ENCODE data around the gene PITRM1. TPM values are rescaled to one million over a fixed set of nuclear protein-coding genes. Genes with fewer than 3 reads are reported as not detected.

PITRM1 gene
- total and polyA plus RNA-seq, 9 donors: 46.6 to 107 (median 73.7) TPM

DNA sequence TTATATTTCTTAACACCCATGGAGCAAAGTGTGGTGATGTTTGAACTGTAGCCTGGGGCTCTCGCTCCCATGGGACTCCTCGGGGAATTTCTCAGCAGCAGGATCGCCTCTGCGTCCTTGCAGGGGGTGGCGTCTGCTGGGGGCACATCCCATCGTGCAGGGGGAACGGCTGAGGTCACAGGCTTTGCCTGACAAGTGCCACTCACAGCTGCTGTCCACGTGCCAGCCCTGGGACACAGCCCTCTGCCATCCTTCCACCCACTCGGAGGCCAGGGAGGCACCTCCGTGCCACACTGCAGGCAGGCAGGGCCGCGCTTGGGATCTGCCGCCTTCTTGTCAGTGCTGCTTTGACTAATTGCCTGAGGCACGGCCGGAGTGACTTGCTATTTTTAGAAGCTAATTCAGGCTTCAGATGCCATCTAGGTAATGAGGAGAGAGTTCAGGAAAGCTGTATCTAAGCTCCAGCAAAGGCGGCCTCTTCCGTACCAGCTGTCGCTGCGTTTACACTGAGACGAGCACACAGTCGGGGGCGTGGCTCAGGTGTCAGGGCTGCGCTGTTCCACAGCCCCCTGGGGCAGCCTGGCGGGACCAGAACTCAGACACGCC lies 45.7 kb downstream of the PITRM1 start:
- no peak overlapping the region for H3K4me3 ChIP-seq
- no peaks in the 10 kb centered on the region for H3K36me3 ChIP-seq
- no peaks in the 10 kb centered on the region for H3K27me3 ChIP-seq
- no peak overlapping the region for H3K27ac ChIP-seq
- intact Hi-C loops (cut with DNase I): no loop called here
- TF ChIP-seq POLR2A (IDR thresholded peaks at IDR 0.05) (no peak), EP300 (IDR thresholded peaks at IDR 0.05) (no peak)
- TF ChIP-seq, protein P1, sequence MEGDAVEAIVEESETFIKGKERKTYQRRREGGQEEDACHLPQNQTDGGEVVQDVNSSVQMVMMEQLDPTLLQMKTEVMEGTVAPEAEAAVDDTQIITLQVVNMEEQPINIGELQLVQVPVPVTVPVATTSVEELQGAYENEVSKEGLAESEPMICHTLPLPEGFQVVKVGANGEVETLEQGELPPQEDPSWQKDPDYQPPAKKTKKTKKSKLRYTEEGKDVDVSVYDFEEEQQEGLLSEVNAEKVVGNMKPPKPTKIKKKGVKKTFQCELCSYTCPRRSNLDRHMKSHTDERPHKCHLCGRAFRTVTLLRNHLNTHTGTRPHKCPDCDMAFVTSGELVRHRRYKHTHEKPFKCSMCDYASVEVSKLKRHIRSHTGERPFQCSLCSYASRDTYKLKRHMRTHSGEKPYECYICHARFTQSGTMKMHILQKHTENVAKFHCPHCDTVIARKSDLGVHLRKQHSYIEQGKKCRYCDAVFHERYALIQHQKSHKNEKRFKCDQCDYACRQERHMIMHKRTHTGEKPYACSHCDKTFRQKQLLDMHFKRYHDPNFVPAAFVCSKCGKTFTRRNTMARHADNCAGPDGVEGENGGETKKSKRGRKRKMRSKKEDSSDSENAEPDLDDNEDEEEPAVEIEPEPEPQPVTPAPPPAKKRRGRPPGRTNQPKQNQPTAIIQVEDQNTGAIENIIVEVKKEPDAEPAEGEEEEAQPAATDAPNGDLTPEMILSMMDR (IDR thresholded peaks at IDR 0.05): no peak
- H3K4me1 ChIP-seq (ENCODE audit: insufficient read depth): no peaks in the 10 kb centered on the region
- WGBS, 3 donors: 53 to 65% (median 62%) methylated on average over 25 of the region's 25 CpGs
- no peak for DNase-seq
- no peaks in the 10 kb centered on the region for H3K9me3 ChIP-seq

DNA sequence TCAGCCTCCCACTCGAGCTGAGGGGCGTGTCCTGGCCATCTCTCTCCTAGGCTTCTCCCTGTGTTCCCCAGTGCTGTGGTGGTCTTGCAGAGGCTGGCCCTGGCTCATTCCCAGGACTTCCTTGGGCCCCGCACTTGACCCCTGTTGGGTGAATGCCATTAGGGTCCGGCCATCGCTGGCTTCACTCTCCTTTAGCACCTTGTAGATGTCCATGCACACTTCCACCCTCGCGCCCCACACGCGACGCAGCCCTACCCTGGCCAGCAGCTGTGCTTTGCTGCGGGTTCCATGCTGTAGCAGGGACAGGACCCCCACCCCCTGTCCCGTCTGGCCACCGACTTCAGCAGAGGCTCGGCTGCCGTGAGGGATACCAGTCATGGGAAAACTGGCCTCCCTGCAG lies 46.3 kb downstream of the PITRM1 start:
- intact Hi-C loops (cut with DNase I): no loop called here
- Histone ChIP-seq H3K36me3 (no peaks in the 10 kb centered on the region), H3K27ac (no peak overlapping the region), H3K4me1 (ENCODE audit: insufficient read depth) (no peaks in the 10 kb centered on the region), H3K27me3 (no peaks in the 10 kb centered on the region), H3K4me3 (no peak overlapping the region), H3K9me3 (no peaks in the 10 kb centered on the region)
- TF ChIP-seq EP300 (IDR thresholded peaks at IDR 0.05): no peak
- TF ChIP-seq, protein P1 (IDR thresholded peaks at IDR 0.05): no peak
- TF ChIP-seq POLR2A (IDR thresholded peaks at IDR 0.05): no peak
- 70 to 76% (median 73%) methylated on average over 15 of the region's 15 CpGs for WGBS, 3 donors
- no peak for DNase-seq

DNA sequence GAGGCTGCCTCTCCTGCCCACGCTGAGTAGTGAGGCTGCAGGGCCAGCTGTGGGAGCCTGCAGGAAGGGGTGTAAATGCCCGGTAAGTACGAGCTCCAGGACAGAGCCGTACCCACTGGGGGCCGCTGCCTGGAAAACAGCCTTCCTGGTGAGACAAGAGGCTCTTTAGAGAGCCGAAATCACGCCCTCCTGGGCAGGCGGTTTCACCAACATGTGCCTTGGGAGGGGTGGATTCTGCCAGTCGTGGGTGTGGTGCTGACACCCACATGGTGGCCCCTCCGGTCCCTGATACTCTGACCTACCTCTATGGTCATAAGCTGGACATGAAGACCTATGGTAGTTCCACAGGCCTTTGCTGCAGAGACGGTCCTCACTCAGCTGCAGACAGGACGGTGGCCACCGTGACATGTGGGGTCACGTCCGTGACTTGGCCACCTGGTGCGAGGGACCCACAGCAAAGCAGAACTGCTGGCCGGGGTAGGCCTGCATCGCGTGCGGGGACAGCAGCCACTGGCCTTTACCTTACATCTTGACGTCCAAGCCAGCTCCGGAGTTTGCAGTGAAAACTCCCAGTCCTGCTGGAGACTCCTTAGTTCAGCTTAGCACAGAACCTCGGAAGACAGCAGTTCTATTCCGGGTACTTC lies 46.9 kb downstream of the PITRM1 start:
- H3K9me3 ChIP-seq: no peaks in the 10 kb centered on the region
- no peaks in the 10 kb centered on the region for H3K27me3 ChIP-seq
- no peaks in the 10 kb centered on the region for H3K36me3 ChIP-seq
- DNase-seq: no peak
- H3K27ac ChIP-seq: no peak overlapping the region
- no peak overlapping the region for H3K4me3 ChIP-seq
- TF ChIP-seq, protein P1 (IDR thresholded peaks at IDR 0.05): no peak
- TF ChIP-seq POLR2A (IDR thresholded peaks at IDR 0.05) (no peak), EP300 (IDR thresholded peaks at IDR 0.05) (no peak)
- intact Hi-C loops (cut with DNase I): no loop called here
- WGBS, 3 donors: 79 to 89% (median 84%) methylated on average over 22 to 24 of the region's 24 CpGs
- no peaks in the 10 kb centered on the region for H3K4me1 ChIP-seq (ENCODE audit: insufficient read depth)

DNA sequence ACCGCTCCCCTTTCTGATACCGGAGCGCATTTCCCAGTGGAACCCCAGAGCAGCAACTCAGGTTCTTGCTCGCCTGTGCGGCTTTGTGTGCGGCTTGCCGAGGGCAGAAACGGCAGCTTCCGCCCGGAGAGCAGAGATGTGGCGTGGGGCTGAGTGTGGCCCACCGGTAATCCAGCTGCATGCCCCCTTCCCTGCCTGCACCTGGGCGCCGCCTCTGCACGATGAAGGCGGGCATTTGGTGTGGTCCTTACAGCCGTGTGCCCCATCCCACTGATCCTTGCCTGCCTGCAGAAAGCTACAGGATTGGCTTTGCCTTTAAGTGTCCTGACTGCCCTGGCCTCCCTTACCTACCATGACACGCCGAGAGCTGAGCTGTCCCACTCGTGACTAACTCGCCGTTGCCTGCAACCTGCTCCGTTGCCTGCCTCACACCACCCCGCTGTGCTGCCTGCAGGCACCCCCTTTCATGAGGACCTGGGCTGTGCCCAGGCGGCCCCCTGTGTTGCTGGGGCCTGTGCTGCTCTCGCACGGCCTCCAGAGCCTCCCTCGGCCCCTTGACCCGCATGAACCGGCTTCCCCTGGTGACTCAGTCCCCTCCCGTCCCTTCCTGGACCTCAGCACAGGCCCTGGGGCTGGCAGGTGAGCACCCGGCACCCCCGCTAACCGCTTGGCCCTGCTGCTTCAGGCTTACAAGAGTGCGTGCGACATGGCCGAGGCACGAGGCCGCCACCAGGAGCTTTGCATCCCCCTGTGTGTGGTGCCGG lies 48.0 kb downstream of the PITRM1 start:
- intact Hi-C loops (cut with DNase I): no loop called here
- 90 to 96% (median 95%) methylated on average over 40 of the region's 40 CpGs for WGBS, 3 donors
- Histone ChIP-seq H3K36me3 (no peaks in the 10 kb centered on the region), H3K4me1 (ENCODE audit: insufficient read depth) (no peaks in the 10 kb centered on the region), H3K27ac (no peak overlapping the region), H3K4me3 (no peak overlapping the region), H3K9me3 (no peaks in the 10 kb centered on the region), H3K27me3 (no peaks in the 10 kb centered on the region)
- TF ChIP-seq POLR2A (IDR thresholded peaks at IDR 0.05) (no peak), EP300 (IDR thresholded peaks at IDR 0.05) (no peak)
- TF ChIP-seq, protein P1 (IDR thresholded peaks at IDR 0.05): no peak
- DNase-seq: no peak
